NCI-H2171 treated with DMSO at 0.1 percent for 48 hours (cell line): ENCODE data around the gene DUSP16.
A peak's percentile ranks its signal among the peaks of the same experiment; 100 is the strongest.
"Not testable (repeated sequence)": the region's sequence is repeated elsewhere in the genome, so short reads cannot be mapped to it uniquely, and the experiment has no call there.

ENCODE experiments used
- DNase-seq: peaks from one replicate; lab custom pipeline; 2025; lab: John Stamatoyannopoulos, UW

Gene DUSP16, protein sequence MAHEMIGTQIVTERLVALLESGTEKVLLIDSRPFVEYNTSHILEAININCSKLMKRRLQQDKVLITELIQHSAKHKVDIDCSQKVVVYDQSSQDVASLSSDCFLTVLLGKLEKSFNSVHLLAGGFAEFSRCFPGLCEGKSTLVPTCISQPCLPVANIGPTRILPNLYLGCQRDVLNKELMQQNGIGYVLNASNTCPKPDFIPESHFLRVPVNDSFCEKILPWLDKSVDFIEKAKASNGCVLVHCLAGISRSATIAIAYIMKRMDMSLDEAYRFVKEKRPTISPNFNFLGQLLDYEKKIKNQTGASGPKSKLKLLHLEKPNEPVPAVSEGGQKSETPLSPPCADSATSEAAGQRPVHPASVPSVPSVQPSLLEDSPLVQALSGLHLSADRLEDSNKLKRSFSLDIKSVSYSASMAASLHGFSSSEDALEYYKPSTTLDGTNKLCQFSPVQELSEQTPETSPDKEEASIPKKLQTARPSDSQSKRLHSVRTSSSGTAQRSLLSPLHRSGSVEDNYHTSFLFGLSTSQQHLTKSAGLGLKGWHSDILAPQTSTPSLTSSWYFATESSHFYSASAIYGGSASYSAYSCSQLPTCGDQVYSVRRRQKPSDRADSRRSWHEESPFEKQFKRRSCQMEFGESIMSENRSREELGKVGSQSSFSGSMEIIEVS

DNA sequence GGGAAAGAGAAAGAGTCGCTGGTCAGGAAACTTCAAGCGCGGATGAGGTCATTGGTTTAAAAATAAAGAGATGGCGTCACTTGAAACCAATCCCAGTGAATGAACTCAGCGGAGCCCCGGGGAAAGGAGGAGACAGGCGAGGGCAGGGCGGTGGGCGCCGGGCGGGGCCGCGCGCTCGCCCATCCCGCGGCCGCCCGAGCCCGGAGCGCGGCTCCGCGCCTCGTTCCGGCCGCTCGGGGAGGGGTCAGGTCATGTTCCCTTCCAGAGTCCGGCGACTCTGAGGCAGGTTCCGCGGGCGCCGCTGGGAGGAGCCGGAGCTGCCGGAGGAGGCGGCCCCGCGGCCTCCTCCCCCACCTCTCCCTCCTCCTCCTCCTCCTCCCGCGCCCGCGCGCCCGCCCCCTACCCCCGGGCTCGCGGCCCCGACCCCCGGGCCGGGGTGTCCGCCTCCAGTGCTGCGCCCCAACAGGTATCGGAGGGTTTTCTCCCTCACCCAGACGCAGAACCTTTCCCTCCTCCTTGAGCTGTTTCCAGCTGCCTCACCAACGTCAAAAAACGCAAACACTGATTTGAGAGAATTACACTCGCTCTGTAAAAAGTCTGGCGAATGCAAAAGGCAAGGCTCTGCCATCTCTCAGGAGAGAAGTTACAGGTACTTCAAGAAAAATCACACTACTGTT is at the start of gene DUSP16:
DUSP16 (minus strand) TSS at position 279 of the 677 bp plus-strand sequence. CDS start 41,765 bp downstream, outside the sequence.
- peak; percentile 75 for DNase-seq

DNA sequence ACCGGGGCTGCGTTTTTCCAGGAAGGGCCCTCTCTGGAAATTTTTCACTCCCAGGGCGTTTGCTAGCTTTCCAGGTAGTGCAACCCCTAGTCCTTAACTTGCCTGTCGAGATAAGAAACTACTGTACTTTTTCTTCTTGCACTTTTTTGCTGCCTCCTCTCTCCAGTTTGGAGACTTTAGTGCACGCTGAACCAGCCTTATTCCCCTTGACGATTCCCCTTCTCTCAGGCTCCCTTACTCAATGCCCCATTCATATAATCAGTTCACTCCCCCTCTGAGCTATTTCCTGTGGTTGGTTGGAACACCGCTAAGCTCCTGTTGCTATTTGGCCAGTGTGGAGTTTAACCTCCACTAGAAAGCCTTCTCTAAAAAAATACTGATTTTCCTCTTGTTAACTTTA is 49.7 kb upstream of the DUSP16 start:
- DNase-seq: no peak

DNA sequence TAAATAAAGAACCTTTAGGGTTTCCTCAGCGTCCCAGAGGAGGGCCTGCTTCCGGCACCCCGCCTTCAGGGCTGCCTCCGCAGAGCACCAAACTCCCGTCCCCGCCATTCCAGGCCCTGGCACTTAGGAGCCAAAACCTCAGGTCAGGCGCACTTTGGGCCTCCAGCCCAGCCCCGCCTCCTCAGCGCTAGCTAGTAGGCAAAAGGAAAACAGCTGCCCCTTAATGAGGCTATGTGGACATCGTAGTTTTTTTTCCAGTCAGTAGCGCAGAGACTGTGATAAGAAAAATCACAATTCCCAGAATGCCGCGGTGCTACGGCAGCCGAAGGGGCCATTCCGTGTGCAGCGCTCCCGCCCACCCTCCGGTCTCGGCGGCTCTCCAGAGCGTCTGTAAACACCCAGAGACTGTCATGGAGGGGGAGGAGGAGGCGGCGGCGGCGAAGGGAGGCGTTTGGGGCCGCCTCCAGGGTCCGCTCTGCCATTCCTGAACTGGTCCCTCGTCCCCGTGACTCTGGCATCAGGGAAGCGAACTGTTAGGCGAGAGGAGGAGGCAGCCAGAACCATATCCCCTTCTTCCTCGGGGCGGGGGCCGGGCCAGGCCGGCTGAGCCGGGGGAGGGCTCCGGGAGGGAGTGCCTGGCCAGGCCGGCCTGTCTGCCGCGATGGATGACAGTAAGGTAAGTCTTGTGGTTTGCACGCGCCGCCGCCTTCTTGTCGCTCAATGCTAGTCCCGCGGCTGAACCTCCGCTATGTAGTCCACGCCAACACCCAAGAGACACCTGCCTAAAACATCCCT is 49.0 kb upstream of the DUSP16 start, which contains the start of gene CREBL2:
CREBL2 (plus strand) TSS at position 365 of the 795 bp plus-strand sequence; CDS start at position 662, 297 bp downstream.
- peak; percentile 87 for DNase-seq

DNA sequence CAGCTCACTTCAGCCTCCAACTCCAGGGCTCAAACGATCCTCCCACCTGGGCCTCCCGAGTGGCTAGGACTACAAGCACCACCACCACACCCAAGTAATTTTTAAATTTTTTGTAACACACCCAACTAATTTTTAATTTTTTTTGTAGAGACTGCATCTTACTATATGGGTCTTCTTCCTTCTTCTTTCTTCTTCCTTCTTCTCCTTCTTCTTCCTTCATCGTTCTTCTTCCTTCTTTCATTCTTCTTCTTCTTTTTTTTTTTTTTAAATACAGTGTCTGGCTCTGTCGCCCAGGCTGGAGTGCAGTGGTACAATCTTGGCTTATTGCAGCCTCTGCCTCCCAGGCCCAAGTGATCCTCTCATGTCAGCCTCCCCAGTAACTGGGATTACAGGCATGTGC is 48.0 kb upstream of the DUSP16 start:
- DNase-seq: no peak

DNA sequence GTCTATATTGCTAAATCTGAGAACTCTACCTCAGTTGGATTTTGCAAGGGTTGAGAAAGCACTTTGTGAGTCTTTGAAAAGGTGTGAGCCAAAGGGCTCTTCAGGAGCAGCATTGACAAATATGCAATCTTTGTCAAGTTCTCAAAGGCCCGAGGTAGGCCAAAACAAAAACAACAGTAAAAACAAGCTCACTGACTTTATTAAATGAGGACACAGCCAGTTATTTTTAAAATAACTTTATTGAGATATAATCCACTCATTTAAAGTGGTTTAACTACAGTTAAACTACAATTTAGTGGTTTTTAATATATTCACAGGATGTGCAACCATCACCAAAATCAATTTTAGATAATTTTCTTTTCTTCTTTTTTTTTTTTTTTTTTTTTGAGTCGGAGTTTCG is 47.0 kb upstream of the DUSP16 start:
- DNase-seq: no peak

DNA sequence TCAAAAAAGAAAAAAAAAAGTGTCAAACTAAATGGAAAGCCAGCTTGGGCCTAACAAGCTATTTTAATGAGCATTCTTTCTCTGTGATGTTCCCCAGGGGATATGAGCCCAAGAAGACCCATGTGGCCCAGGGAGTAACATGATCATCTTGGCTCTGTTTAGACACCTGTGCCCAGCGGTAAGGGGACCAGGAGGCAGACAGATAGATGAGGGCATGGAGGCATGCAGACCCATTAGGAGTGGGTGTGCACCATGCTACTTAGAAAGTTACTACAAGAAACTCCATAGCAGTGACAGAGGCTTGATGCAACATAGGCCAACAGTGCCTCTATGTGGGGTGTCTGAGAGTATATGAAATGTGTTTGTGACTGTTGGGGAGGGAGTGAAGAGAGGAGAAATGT is 45.9 kb upstream of the DUSP16 start:
- peak; percentile 86 for DNase-seq

DNA sequence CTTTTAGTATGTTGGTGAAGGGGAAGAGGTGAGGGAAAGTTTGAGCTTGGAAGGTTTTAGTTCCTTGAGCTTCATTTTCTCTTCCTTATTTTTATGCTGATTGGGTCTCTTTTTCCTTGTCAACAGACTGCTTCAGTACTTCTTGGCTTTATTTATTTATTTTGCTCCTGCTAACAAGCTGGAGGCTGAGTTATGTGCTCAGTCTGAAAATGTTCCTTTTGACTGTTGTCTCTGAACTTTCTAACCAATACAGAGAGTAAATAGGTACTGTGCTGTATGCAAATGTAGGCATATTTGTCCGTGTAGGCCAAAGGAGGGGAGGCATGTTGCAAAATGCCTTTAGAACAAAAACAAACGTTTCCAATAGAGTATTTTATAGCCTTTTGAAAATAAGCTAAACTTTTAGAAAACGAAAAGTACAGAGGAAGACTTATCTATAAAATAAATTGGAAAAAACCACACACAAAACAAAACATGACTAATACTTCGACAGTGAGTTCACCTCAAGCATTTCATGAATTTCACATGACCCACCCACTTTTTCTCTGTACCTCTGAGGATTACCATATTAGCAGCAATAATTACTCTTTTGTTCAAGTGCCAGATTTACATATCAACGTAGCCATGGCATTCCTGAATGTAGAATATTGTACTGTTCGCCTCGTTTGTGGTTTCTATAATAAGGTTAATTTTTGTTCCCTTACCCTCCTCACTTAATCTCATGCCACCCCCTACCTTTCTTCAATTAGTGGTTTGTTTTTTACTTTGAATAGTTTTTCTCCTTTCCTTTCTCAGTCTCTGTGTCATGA is 44.3 kb upstream of the DUSP16 start:
- DNase-seq: no peak

DNA sequence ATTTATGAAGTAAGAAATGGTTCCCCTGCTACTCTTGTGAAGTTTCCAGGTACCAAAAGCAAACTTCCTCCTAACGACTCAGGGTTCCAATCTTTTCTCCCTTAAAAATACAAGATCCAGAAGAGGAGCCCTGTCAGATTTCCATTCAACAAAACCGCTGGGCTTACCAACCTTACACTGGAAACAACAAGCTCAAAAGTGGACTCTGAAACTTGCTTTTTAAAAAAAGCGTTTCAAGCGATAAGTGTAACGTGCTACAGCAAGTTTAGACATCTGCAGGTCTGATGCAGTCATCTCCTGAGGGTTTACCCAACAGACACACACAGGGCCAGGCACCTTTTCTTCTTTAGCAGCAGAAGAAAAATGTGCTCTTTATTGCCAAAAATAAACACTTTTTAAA is 42.1 kb upstream of the DUSP16 start:
- DNase-seq: no peak

DNA sequence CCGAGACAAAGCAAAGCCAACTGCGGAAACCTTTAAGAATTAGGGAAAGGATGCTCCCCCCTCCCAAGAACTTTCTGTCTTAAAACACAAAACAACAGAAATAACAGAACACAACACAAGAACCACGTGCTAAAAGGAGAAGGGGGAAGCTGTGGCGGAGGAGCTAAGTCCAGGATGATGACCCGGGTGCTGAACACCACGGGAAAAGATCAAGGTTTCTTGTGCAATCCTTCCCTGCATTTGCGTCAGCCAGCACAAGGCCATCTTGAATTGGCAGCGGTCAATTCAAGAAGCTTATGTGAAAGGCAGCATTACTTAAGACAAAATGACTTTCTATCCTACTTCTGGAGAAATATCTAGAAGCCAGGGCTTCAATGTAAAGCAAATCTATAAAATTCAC is 38.0 kb upstream of the DUSP16 start:
- no peak for DNase-seq

DNA sequence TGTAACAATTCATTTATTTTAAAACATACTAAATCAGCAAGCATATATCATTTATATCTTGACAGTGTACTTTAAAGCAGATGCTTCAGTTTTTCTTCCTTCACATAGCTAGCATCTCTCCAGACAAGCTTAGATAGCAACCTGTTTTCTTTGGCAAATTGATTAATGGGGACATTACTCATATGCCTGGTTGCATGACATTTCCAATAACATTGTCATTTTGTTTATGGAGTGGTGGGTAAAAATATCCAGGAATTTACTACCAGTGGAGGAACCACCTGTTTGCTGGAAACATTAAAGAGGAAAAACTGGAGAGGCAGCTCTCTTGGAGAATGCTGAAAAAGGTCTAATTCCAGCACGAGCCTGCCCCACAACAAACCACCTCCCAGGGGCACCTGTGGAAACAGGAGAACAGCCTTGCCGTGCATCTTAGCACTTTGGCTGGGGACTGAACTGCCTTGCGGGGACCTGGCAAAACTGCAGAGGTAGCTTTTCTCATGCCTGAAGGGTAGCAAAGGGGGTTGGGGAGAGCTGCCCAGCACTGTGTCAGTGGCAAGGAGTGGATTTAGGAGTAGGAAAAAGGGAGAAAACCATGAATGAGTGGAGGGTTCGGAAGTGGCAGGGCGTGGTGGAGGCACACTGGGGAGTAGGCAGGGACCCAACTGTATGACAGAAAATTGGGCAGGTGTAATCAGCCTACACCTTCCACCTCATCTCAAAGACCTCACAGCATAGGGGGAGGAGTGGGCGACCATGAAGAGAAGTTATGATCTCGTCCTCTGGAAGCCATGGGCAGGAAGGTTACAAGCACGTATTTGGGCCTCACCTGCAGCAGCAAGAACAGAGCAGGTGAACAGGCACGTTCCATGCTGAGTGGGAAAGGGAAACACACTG is 37.3 kb upstream of the DUSP16 start:
- DNase-seq: no peak

DNA sequence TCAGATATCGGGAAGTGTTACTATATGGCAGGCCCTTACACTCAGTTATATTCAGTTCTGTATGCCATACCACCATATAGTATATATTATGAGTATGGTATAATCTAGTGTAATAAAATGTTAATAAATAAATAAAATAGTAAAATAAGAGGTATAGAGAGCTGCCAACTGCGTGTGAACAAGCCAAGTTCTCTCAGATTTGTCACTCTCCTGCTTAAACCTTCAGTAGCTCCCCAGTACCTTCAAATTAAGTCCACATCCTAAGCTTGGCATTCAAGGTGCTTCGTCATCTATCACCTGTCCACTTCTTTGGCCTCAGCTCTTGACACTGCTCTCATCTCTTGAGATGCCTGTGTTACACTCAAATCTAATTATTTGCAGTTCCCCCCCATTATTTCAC is 36.2 kb upstream of the DUSP16 start:
- no peak for DNase-seq

DNA sequence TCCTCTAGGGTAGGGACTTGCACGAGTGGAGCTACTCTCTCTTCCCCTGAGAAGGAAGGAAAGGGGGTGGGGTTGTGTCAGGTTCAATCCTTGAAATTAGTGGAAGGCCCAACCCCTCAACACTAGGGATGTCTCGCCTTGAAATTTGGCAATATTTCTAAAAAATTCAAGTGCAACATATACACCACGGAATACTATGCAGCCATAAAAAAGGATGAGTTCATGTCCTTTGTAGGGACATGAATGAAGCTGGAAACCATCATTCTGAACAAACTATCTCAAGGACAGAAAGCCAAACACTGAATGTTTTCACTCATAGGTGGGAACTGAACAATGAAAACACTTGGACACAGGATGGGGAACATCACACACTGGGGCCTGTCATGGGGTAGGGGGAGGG is 33.9 kb upstream of the DUSP16 start:
- not testable (repeated sequence) for DNase-seq

DNA sequence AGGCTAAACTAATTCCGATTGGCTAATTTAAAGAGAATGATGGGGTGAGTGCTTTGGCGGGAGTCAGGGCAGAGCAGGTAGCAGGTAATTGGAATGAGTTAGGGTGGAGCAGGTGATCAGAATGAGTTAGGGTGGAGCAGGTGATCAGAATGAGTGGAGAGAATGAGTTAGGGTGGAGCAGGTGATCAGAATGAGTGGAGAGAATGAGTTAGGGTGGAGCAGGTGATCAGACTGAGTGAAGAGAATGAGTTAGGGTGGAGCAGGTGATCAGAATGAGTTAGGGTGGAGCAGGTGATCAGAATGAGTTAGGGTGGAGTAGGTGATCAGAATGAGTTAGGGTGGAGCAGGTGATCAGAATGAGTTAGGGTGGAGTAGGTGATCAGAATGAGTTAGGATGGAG is 33.3 kb upstream of the DUSP16 start:
- not testable (repeated sequence) for DNase-seq

DNA sequence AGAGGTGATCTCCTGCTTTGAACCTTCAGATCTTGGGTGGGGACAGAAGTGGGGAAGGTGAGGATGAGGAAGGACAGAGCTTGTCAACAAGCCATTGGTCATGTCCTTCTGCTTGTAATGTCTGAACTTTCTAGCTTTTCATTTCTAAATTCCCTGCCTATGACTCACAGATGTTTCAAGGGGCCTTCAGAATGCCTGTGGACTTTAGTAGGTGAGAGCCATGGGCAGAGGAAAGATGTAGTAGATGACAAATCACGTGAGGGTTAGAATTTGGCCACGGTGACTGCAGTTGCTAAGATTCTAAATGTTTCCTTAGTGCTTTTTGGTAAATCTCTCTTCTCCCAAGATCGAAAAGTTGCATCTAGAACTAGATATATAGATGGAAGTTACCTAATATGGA is 30.3 kb upstream of the DUSP16 start:
- no peak for DNase-seq

DNA sequence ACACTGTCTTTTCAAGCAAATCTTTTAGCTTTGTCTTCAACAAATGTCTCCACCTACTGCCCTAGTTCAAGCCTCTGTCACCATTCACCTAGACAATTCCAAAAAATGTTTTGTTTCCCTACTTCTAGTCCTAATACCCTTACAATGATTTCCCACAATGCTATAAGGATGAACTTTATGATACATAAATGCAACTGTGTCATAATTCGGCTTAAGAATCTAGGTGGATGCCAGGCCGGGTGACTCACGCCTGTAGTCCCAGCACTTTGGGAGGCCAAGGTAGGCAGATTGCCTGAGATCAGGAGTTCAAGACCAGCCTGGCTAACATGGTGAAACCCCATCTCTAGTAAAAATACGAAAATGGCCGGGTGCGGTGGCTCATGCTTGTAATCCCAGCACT is 28.3 kb upstream of the DUSP16 start:
- no peak for DNase-seq

DNA sequence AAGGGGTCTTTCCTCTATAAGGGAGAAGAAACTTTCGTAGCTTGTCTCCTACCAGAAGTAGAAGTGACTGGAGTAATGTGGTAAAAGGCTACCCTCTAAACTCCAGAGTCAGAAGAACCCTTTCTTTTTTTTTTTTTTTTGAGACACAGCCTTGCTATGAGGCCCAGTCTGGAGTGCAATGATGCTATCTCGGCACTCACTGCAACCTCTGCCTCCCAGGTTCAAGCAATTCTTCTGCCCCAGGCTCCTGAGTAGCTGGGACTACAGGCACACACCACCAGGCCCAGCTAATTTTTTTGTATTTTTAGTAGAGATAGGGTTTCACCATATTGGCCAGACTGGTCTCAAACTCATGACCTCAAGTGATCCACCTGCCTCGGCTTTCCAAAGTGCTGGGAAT is 25.8 kb upstream of the DUSP16 start:
- not testable (repeated sequence) for DNase-seq

DNA sequence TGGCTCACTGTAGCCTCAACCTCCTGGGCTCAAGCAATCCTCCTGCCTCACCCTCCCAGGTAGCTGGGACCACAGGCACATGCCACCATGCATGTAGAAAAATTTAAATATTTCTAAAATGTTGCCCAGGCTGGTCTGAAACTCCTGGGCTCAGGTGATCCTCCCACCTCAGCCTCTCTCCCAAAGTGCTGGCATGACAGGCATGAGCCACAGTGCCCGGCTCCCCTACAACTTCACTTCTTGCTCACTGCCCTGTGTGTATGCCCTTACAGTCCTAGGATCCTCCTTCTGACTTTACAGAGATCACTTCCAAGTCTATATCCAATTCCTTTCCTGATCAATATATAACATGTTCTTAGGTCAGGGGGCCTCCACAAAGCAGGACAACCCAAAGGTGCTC is 25.2 kb upstream of the DUSP16 start:
- DNase-seq: no peak

DNA sequence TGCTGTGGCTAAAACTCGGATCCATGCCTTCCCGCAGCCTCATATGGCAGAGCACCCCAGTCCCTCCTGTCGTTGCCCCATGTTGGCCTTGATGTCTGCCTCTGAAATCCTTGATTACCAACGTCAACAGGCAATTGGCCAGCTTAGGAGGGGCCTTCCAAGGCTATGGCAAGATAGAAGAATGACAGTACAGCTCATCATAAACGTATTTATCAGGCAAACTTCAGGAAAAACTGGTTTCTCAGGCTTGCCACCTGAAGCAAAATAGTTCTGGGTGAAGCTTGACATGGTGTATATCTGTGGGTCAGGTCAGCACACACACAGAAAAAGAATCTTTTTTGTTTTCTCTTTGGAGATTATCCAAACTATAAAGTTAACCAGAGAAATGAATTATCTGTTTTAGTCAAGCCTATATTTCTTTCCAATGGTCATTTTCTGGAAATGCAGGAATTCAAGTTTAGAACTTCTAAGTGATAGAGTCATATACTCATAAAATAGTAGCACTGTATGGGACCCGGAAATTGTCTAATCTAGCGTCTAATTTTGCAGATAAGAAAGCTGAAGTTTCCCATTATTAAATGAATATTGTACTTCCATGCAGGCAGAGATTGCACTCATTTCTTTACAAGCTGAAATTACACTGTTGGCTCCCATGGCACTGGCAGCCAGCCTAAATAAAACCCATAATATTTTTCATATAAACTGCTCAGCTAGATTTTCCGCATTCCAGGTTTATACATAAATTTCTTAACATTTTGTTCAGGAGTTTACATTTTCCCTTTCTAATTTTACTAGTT is 24.4 kb upstream of the DUSP16 start:
- DNase-seq: no peak

DNA sequence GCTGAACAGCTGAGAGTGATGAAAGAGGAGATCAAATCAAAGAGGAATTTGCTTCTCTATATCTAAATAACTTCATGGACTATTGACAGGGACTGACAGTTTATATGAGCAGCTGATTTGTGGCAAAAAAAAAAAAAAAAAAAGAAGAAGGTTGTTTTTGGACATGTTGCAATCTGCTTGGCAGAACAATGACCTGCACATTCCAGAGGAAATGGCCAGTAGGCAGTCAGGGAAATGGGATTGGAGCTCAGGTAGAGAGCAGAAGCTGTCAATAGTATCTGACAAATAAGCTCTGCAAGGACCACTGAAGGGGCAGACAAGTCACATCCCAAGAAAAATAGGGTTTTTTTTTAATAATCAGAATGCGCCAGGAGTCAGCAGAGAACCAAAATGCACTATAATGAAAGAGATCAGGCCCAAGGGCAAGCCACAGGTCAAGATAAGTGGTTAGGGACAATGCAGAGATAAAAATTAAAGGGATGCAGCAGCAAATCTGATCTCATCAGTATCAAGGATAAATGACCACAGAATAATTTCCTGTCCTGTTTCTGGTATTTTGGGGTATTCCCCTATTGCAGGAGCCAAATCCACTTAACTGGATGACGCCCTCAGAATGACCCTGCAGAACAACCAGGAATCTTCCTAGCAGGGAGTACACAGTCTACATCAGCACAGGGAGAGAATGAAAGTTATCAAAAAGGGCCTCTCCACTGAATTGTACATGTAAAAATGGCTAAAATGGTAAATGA is 22.6 kb upstream of the DUSP16 start:
- DNase-seq: no peak
